Hepatocyte (in vitro differentiated cells): ENCODE data around the gene TAOK3. TPM values are rescaled to one million over a fixed set of nuclear protein-coding genes. Genes with fewer than 3 reads are reported as not detected.

Experiments
- DNase-seq: peaks from one replicate; pipeline ENCODE4 v3.0.0-alpha.2; 2016; ENCODE audit warnings: low spot score
- H2AFZ ChIP-seq: fragments of 200-600 bp; sonication (generic); 2 replicates; pipeline ENCODE4 v1.6.0; 2016; ENCODE audit warnings: antibody characterized with exemption, mild to moderate bottlenecking
- H3K27ac ChIP-seq: fragments of 200-600 bp; sonication (generic); 2 replicates; pipeline ENCODE4 v1.5.1; 2016; ENCODE audit warnings: mild to moderate bottlenecking
- H3K27me3 ChIP-seq: fragments of 200-600 bp; sonication (generic); 2 replicates; pipeline ENCODE4 v1.6.1; 2016
- H3K36me3 ChIP-seq: fragments of 200-600 bp; sonication (generic); replicated peaks from 2 replicates; pipeline ENCODE4 v1.5.1; 2016; ENCODE audit warnings: low read depth; ENCODE audit not compliant: insufficient read depth
- H3K4me1 ChIP-seq: fragments of 200-600 bp; sonication (generic); 2 replicates; pipeline ENCODE4 v1.5.1; 2016; ENCODE audit warnings: mild to moderate bottlenecking, moderate library complexity; ENCODE audit not compliant: insufficient read depth
- H3K4me2 ChIP-seq: fragments of 200-600 bp; sonication (generic); 2 replicates; pipeline ENCODE4 v1.6.0; 2016
- H3K4me3 ChIP-seq: fragments of 200-600 bp; sonication (generic); 2 replicates; pipeline ENCODE4 v1.5.1; 2016; ENCODE audit warnings: mild to moderate bottlenecking
- H3K79me2 ChIP-seq: fragments of 200-600 bp; sonication (generic); 2 replicates; pipeline ENCODE4 v1.6.0; 2017; ENCODE audit warnings: mild to moderate bottlenecking
- H3K9me2 ChIP-seq: fragments of 200-600 bp; sonication (generic); replicated peaks from 2 replicates; pipeline ENCODE4 v1.6.0; 2017; ENCODE audit warnings: mild to moderate bottlenecking; ENCODE audit not compliant: insufficient read depth
- H3K9me3 ChIP-seq: fragments of 200-600 bp; sonication (generic); 2 replicates; pipeline ENCODE4 v1.5.1; 2016; ENCODE audit warnings: low read depth, mild to moderate bottlenecking
- H4K20me1 ChIP-seq: fragments of 200-600 bp; sonication (generic); 2 replicates; pipeline ENCODE4 v1.6.0; 2016; ENCODE audit warnings: mild to moderate bottlenecking; ENCODE audit not compliant: insufficient read depth, poor library complexity, severe bottlenecking
- CTCF ChIP-seq: fragments of 200-600 bp; sonication (generic); IDR thresholded peaks from 2 replicates; pipeline ENCODE4 v1.5.1; 2016; ENCODE audit warnings: antibody characterized with exemption, mild to moderate bottlenecking; ENCODE audit not compliant: poor library complexity
- EZH2 ChIP-seq: fragments of 200-600 bp; sonication (generic); IDR thresholded peaks from 2 replicates; pipeline ENCODE4 v1.6.1; 2016; ENCODE audit warnings: antibody characterized with exemption, mild to moderate bottlenecking, borderline replicate concordance
- EZH2phosphoT487 ChIP-seq: fragments of 200-600 bp; sonication (generic); IDR thresholded peaks from one replicate; pipeline ENCODE4 v1.6.1; 2018; ENCODE audit warnings: antibody characterized with exemption, mild to moderate bottlenecking, low read depth, moderate library complexity; ENCODE audit not compliant: unreplicated experiment, severe bottlenecking
- WGBS: methylation state at CpG from one replicate; pipeline ENCODE4 v1.1.6; 2016; ENCODE audit warnings: low lambda C conversion rate; ENCODE audit errors: missing lambda C conversion rate; 5-methylcytosine and 5-hydroxymethylcytosine counted together
- polyA plus RNA-seq: library from polyadenylated mRNA; unstranded; fragments of >200 nt; fragmentation: Nextera tagmentation; extraction: Ambion mirVana; gene quantifications from 2 replicates; pipeline ENCODE4 v1.2.1, GENCODE V29; 2016
- total RNA-seq: library from RNA; depleted of rRNA; stranded (reverse); fragments of >200 nt; gene quantifications from 2 replicates; pipeline ENCODE4 v1.2.3, GENCODE V29; 2014

TAOK3 gene
- total and polyA plus RNA-seq, 2 experiments from 2014 or later, result 19.1 to 28.7 TPM

DNA sequence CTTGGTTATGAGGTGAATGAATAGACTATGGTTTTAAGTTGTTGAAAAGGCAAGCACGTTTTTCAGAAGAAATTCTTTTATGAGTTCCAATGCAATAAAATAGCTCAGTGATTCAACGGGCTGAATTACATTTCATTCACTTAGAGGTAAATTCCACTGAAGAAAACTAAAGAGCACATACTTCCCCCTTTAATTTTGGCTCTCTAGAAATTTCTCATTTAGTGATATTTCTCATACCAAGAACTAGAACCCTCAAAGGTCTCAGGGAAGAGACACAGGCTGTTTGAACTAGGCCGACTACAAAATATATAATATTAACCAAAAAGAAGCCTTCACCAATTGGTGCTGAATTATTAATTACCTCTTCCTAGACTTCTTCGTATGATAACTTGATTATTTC, 68.6 kb downstream of the TAOK3 start:
- Histone ChIP-seq H3K79me2 (no peaks in the 10 kb centered on the region), H3K27me3 (no peaks in the 10 kb centered on the region), H3K9me3 (no peaks in the 10 kb centered on the region), H3K4me2 (no peak overlapping the region), H3K4me3 (no peak overlapping the region), H4K20me1 (no peaks in the 10 kb centered on the region), H3K27ac (no peak overlapping the region), H2AFZ (no peak overlapping the region), H3K4me1 (no peaks in the 10 kb centered on the region), H3K36me3 (no peaks in the 10 kb centered on the region), H3K9me2 (no peaks in the 10 kb centered on the region)
- 83% methylated on average over 4 of the region's 4 CpGs for WGBS
- TF ChIP-seq CTCF (no peak), EZH2 (no peak), EZH2phosphoT487 (no peak)
- no peak for DNase-seq

- H4K20me1 ChIP-seq, result no peaks in the 10 kb centered on the region
- no peaks in the 10 kb centered on the region for H3K36me3 ChIP-seq
- no peak overlapping the region for H3K4me2 ChIP-seq
- no peaks in the 10 kb centered on the region for H3K9me2 ChIP-seq
- no peak overlapping the region for H3K4me3 ChIP-seq
- DNase-seq, result no peak
- H3K4me1 ChIP-seq, result no peaks in the 10 kb centered on the region
- no peaks in the 10 kb centered on the region for H3K9me3 ChIP-seq
- H2AFZ ChIP-seq, result no peak overlapping the region
- H3K27me3 ChIP-seq, result no peaks in the 10 kb centered on the region
- TF ChIP-seq EZH2phosphoT487, result no peak
- TF ChIP-seq EZH2, result no peak
- TF ChIP-seq CTCF, result no peak
- H3K79me2 ChIP-seq, result peaks cover 3% of the 10 kb centered on the region
- no peak overlapping the region for H3K27ac ChIP-seq
Measured at GRCh38 chr12:118302053-118302452, 70.7 kb downstream of the TAOK3 start.

- WGBS, result 64% methylated on average over 5 of the region's 5 CpGs
- no peaks in the 10 kb centered on the region for H3K27me3 ChIP-seq
Measured at GRCh38 chr12:118299791-118300460, 72.8 kb downstream of the TAOK3 start.

More at GRCh38 chr12:118299791-118300460, 72.8 kb downstream of the TAOK3 start:
- Histone ChIP-seq H4K20me1 (no peaks in the 10 kb centered on the region), H3K36me3 (no peaks in the 10 kb centered on the region), H3K4me3 (no peak overlapping the region), H3K9me2 (no peaks in the 10 kb centered on the region), H3K9me3 (no peaks in the 10 kb centered on the region), H3K4me2 (no peak overlapping the region), H3K27ac (no peak overlapping the region), H3K4me1 (no peaks in the 10 kb centered on the region), H2AFZ (no peak overlapping the region), H3K79me2 (peaks cover 7% of the 10 kb centered on the region)
- TF ChIP-seq CTCF (no peak), EZH2phosphoT487 (no peak), EZH2 (no peak)
- DNase-seq, result no peak
